ENCODE data around the gene SCPEP1.
"Not testable (repeated sequence)": the region's sequence is repeated elsewhere in the genome, so short reads cannot be mapped to it uniquely, and the experiment has no call there.

Gene SCPEP1

GRCh38 chr17:56965681-56966080 lies 12.2 kb upstream of the SCPEP1 start:
- DNase-seq, result not testable (repeated sequence)

- no peak for DNase-seq
These were observed 11.6 kb upstream of the SCPEP1 start for GRCh38 chr17:56966338-56966737.

DNA sequence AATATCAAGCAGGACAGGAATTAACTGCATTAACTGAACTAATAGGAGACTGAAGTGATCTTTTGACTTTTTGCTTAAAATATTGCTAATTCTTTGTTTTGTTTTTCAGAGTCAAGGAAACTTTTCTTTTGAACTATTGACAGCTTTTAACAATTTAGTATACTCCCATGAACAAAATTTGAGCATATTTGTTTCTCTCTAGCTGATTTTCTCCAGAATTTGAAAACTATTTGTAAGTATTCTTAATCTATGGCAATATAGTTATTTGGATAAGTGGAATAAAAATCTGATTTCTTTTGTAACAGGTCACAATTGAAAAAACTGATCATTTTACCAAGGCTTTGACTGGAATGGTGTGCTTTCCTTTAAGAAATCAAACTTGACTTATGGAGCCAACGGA lies 7.0 kb upstream of the SCPEP1 start:
- DNase-seq, result no peak

- no peak for DNase-seq
These were observed 5.7 kb upstream of the SCPEP1 start for GRCh38 chr17:56972111-56972730.

GRCh38 chr17:56973520-56973919 lies 4.4 kb upstream of the SCPEP1 start:
- peak; percentile 10 for DNase-seq

DNA sequence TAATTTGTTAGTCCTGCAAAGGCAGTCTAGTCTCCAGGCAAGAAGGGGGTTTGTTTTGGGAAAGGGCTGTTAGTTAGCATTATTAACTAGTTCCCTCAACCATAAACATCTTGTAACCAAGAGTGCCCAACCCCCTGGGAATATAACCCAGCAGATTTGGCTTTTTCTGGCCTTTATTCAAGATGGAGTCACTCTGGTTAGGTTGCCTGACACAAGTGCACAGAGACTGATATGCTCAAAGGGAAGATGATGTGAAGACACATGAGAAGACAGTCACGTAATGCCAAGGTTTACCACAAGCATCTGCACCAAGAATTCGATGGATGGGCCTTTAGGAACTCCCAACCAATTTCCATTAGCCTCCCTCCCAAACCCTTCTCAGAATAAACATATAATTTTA lies 3.9 kb upstream of the SCPEP1 start:
- DNase-seq, result no peak

GRCh38 chr17:56975656-56976055 lies 2.3 kb upstream of the SCPEP1 start:
- DNase-seq, result no peak

DNA sequence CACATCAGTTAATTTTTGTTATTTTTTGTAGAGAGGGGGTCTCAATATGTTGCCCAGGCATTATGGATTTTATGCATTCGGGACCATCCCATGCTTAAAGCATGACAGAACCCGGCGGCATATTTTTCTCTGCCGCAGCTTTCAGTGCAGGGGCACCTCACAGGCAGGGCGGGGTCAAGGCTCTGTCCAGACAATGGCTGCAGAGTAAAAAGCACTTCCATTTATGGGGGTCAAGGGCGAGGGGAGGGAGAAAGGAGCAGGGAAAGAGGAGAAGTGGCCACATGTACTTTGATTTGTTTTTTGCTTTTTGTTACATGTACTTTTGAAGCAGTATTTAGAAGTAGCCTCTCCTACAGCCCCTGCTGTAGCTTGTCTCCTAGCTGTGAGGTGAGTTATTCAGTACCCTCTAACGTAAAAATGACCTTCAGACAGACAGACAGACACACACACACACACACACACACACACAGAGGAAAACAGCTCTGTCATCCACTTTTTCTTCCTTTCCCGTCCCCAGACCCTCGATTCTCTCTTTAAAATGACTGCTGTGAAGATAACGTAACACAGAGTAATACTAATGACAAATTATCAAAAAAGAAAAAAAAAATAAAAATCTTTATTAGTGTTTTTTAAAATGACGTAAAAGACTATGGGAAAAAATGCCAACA lies 856 bp upstream of the SCPEP1 start:
- DNase-seq, result no peak

DNA sequence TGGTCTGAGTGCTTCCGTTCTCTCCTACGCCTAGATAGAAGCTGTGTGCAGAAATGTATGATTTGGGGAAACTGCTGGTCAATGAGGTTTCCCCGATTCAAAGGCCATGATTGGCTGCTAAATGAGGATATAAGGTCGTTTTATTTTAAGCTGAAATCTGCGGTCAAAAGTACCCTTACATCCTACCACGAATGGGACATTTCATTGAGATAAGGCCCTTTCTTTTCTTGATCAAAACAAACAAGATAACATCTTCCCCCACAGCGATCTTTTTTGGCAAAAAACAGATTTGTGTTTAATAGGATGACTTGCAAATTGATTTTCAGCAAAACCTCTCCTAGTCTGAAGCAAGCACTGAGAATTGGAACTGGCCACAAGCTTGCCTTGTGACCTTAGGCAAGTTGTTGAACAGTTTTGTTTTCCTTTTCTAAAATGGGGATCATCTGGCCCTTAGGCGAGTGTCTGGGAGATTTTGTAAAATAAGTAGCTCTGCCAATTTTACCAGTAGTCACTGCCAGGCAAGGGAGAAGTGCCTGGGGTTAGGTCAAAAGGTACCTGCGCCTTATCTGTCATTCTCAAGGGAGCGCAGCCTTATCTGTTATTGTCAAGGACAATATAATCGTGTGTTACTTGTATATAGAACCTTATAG lies 635 bp downstream of the SCPEP1 start:
- DNase-seq, result no peak

DNA sequence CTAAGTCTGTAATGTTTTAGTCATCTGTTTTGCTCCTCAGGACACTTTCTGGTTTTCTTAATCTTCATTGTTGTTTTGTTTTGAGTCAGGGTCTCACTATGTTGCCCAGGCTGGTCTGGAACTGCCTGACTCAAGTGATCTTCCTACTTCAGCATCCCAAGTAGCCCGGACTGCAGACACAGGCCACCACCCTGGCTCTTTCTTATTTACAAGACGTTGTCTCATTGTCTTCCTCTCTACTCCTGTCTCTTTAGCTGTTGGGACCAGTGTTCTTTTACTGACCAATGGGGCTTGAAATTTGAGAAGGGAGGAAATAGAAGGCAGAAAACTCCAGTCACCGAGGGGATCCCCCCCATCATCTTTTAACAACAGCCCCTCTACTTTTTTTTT lies 1.2 kb downstream of the SCPEP1 start:
- DNase-seq, result no peak

DNA sequence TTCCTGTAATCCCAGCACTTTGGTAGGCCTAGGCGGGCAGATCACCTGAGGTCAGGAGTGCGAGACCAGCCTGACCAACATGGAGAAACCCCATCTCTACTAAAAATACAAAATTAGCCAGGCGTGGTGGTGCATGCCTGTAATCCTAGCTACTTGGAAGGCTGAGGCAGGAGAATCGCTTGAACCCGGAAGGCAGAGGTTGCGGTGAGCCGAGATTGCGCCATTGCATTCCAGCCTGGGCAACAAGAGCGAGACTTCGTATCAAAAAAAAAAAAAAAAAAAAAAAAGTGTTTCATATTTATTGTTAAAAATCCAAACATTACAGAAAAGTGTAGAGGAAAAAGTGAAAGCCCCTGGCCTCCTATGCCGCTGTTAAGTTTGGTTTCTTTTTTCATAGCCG lies 2.6 kb downstream of the SCPEP1 start:
- DNase-seq, result not testable (repeated sequence)

- no peak for DNase-seq
These were observed 4.4 kb downstream of the SCPEP1 start for GRCh38 chr17:56982312-56982711.

- no peak for DNase-seq
These were observed 5.4 kb downstream of the SCPEP1 start for GRCh38 chr17:56983366-56983765.

- DNase-seq, result no peak
These were observed 7.6 kb downstream of the SCPEP1 start for GRCh38 chr17:56985371-56986162.

- DNase-seq, result no peak
These were observed 9.4 kb downstream of the SCPEP1 start for GRCh38 chr17:56987283-56987834.

GRCh38 chr17:56988901-56989572 lies 11.1 kb downstream of the SCPEP1 start:
- no peak for DNase-seq

DNA sequence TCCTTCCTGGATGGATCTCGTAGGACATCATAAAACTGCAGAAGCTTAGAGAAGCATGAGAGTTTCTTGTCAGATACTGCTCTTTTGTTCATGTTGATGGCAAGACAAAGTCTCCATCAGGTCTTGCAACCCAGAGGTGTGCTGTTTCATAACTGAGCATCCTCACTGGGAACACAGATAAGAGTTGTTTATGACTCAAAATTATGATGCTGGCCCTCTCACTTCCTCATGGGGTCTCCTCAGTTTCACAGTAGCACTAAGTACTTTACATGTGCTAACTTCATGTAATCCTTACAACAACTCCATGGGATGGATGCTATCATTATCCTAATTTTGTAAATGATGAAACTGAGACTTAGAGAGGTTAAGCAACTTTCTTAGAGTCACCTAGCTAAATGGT lies 14.4 kb downstream of the SCPEP1 start:
- no peak for DNase-seq

GRCh38 chr17:56994009-56994792 lies 16.3 kb downstream of the SCPEP1 start:
- DNase-seq, result peak; percentile 33

- DNase-seq, result peak; percentile 48
These were observed 17.8 kb downstream of the SCPEP1 start for GRCh38 chr17:56995766-56996165.

GRCh38 chr17:56997313-56997712 lies 19.4 kb downstream of the SCPEP1 start:
- DNase-seq, result no peak

- DNase-seq, result no peak
These were observed 23.6 kb downstream of the SCPEP1 start for GRCh38 chr17:57001541-57001940.

DNA sequence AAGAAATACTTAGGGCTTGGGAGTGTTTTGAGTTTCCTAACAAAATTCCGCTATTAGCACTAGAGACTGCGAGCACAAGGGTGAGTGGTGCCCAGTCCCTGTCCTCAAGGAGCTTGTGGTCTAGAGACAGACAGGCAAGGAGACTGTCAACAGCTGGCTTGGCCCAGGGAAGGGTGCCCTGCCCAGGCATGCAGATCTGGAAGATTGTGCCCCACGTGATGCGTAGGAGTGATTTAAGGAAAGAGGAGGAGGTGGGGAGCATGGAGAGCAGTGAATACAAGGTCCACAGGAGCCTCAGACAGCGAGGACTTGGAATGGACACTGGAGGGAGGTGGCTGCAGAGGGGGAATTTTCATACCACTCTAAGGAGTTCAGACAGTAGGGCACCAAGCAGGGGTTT lies 25.0 kb downstream of the SCPEP1 start:
- no peak for DNase-seq

All from fibroblast of skin of abdomen (primary cell).